GM12872 (cell line): ENCODE results near the gene MAD1L1.

ENCODE experiments used
- CTCF ChIP-seq: IDR thresholded peaks from 3 replicates; pipeline ENCODE4 v1.5.1; 2011; ENCODE audit warnings: low read depth, mild to moderate bottlenecking, low read length, moderate library complexity; ENCODE audit not compliant: insufficient read depth

Gene MAD1L1

GRCh38 chr7:2019711-2020511, 212.8 kb downstream of the MAD1L1 start:
- TF ChIP-seq CTCF = no peak

GRCh38 chr7:2019461-2019710, 213.4 kb downstream of the MAD1L1 start:
- no peak for TF ChIP-seq CTCF

GRCh38 chr7:2018569-2019460, 213.9 kb downstream of the MAD1L1 start:
- TF ChIP-seq CTCF = no peak

GRCh38 chr7:2017914-2018568, 214.7 kb downstream of the MAD1L1 start:
- no peak for TF ChIP-seq CTCF

GRCh38 chr7:2017481-2017891, 215.3 kb downstream of the MAD1L1 start:
- TF ChIP-seq CTCF = no peak

- TF ChIP-seq CTCF = no peak
Measured at GRCh38 chr7:2016761-2017480, 215.8 kb downstream of the MAD1L1 start.
